ENCODE results near the gene SLC44A5. TPM values are rescaled to one million over a fixed set of nuclear protein-coding genes. Genes with fewer than 3 reads are reported as not detected.

SLC44A5 gene
- total and polyA plus RNA-seq, 2 donors (not counting 1 experiment from before 2014, with no cell fraction given), result 2.8 to 4.2 TPM

DNA sequence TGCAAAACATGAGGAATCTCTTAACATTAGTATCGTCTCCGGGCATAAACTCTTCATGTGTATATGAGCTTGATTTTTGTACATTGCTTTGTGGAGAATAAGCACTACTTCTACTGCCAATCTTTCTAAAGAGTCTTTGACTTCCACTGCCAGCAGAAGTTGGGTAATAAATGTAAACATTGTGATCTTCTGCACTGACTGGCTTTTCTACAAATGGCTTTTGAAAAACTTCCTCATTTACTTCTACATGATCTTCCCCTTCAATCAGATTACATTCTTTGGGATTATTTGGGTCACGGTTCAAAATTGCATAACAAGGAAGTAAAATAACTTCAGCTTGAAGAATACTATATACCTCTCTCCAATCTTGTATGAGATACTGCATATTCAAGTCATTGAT is 30.4 kb upstream of the SLC44A5 start:
- Mint-ChIP-seq H3K9me3 (ENCODE audit: insufficient read depth) (peaks cover 1% of the 10 kb centered on the region), H3K4me3 (no peak overlapping the region), H3K4me1 (no peaks in the 10 kb centered on the region), H3K27me3 (no peaks in the 10 kb centered on the region), H3K27ac (no peak overlapping the region)
- WGBS (ENCODE audit: insufficient coverage), result no CpG with 5 or more reads among the region's 3 CpGs
- CTCF ChIA-PET, result interaction anchor here (0.5 kb wide), 1 partner anchor 375 kb away, joined by 3 read pairs; no protein-coding TSS in a partner anchor
- no peaks in the 10 kb centered on the region for H3K9me3 ChIP-seq (ENCODE audit: control extremely low read depth in 1 of 3, control insufficient read depth in 2 of 3, insufficient read depth in 1 of 3, low read length in 2 of 3)
- H3K79me2 ChIP-seq (ENCODE audit: control insufficient read depth, insufficient read depth, low read length), result no peaks in the 10 kb centered on the region
- no peaks in the 10 kb centered on the region for H3K4me1 ChIP-seq (ENCODE audit: control insufficient read depth in 2 of 2, insufficient read depth in 2 of 2, low read length in 2 of 2)
- no peak overlapping the region for H3K4me3 ChIP-seq (ENCODE audit: control extremely low read depth in 1 of 5, extremely low read depth in 1 of 5, insufficient read depth in 1 of 5, low read depth in 2 of 5, low read length in 4 of 5)
- TF ChIP-seq, protein P1, sequence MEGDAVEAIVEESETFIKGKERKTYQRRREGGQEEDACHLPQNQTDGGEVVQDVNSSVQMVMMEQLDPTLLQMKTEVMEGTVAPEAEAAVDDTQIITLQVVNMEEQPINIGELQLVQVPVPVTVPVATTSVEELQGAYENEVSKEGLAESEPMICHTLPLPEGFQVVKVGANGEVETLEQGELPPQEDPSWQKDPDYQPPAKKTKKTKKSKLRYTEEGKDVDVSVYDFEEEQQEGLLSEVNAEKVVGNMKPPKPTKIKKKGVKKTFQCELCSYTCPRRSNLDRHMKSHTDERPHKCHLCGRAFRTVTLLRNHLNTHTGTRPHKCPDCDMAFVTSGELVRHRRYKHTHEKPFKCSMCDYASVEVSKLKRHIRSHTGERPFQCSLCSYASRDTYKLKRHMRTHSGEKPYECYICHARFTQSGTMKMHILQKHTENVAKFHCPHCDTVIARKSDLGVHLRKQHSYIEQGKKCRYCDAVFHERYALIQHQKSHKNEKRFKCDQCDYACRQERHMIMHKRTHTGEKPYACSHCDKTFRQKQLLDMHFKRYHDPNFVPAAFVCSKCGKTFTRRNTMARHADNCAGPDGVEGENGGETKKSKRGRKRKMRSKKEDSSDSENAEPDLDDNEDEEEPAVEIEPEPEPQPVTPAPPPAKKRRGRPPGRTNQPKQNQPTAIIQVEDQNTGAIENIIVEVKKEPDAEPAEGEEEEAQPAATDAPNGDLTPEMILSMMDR (IDR thresholded peaks at IDR 0.05), result no peak
- TF ChIP-seq EZH2 (IDR thresholded peaks at IDR 0.05; ENCODE audit: borderline replicate concordance, insufficient read depth, low read depth, low read length, poor library complexity, severe bottlenecking), result no peak
- no peak overlapping the region for H3K27ac ChIP-seq (ENCODE audit: low read length in 2 of 2)
- POLR2A ChIA-PET, result no interaction called here
- H3K27me3 ChIP-seq (replicated peaks in 1 of 4; ENCODE audit: control extremely low read depth in 1 of 4, control insufficient read depth in 3 of 4, insufficient read depth in 4 of 4, low read length in 3 of 4), result no peaks in the 10 kb centered on the region
- no peak overlapping the region for H3K9ac ChIP-seq (ENCODE audit: low read length)
- no peak for DNase-seq
- H4K20me1 ChIP-seq (ENCODE audit: control insufficient read depth, insufficient read depth, low read length, poor library complexity, severe bottlenecking), result no peaks in the 10 kb centered on the region
- no peak overlapping the region for H3K4me2 ChIP-seq (replicated peaks; ENCODE audit: low read depth, low read length, poor library complexity, severe bottlenecking)
- no peak for ATAC-seq (ENCODE audit: low read depth)
- no peak overlapping the region for H2AFZ ChIP-seq (ENCODE audit: insufficient read depth, low read depth, low read length, poor library complexity, severe bottlenecking)
- no peaks in the 10 kb centered on the region for H3K36me3 ChIP-seq (replicated peaks in 1 of 2; ENCODE audit: control extremely low read depth in 1 of 2, control insufficient read depth in 1 of 2, extremely low read depth in 1 of 2, insufficient read depth in 2 of 2, low read length in 1 of 2)
- intact Hi-C loops (cut with micrococcal nuclease), result no loop called here

DNA sequence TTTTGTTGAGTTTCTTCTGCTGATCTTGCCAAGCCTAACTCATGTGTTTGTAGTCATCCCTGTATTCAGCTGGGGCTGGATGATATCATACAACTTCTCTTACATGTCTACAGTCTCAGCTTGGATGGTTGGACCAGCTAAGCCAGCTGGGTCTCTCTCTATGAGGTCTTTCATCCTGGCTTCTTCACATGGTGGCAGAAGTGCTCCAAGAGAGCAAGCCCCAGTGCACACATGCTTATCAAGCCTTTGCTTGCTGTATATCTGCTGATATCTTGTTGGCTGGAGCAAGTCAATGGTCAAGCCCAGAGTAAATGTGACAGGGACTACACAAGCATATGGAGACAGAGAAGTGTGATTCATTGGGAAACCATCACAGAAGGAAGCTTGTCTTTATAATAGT is 29.2 kb upstream of the SLC44A5 start:
- Histone ChIP-seq H3K4me1 (ENCODE audit: control insufficient read depth in 2 of 2, insufficient read depth in 2 of 2, low read length in 2 of 2) (no peaks in the 10 kb centered on the region), H3K9me3 (ENCODE audit: control extremely low read depth in 1 of 3, control insufficient read depth in 2 of 3, insufficient read depth in 1 of 3, low read length in 2 of 3) (no peaks in the 10 kb centered on the region), H2AFZ (ENCODE audit: insufficient read depth, low read depth, low read length, poor library complexity, severe bottlenecking) (no peak overlapping the region), H3K27ac (ENCODE audit: low read length in 2 of 2) (no peak overlapping the region), H3K27me3 (replicated peaks in 1 of 4; ENCODE audit: control extremely low read depth in 1 of 4, control insufficient read depth in 3 of 4, insufficient read depth in 4 of 4, low read length in 3 of 4) (no peaks in the 10 kb centered on the region), H3K79me2 (ENCODE audit: control insufficient read depth, insufficient read depth, low read length) (no peaks in the 10 kb centered on the region), H3K4me2 (replicated peaks; ENCODE audit: low read depth, low read length, poor library complexity, severe bottlenecking) (no peak overlapping the region), H3K4me3 (ENCODE audit: control extremely low read depth in 1 of 5, extremely low read depth in 1 of 5, insufficient read depth in 1 of 5, low read depth in 2 of 5, low read length in 4 of 5) (no peak overlapping the region), H3K9ac (ENCODE audit: low read length) (no peak overlapping the region), H4K20me1 (ENCODE audit: control insufficient read depth, insufficient read depth, low read length, poor library complexity, severe bottlenecking) (no peaks in the 10 kb centered on the region), H3K36me3 (replicated peaks in 1 of 2; ENCODE audit: control extremely low read depth in 1 of 2, control insufficient read depth in 1 of 2, extremely low read depth in 1 of 2, insufficient read depth in 2 of 2, low read length in 1 of 2) (no peaks in the 10 kb centered on the region)
- POLR2A ChIA-PET, result no interaction called here
- Mint-ChIP-seq H3K27me3 (no peaks in the 10 kb centered on the region), H3K27ac (no peak overlapping the region), H3K9me3 (ENCODE audit: insufficient read depth) (no peaks in the 10 kb centered on the region), H3K4me3 (no peak overlapping the region), H3K4me1 (no peaks in the 10 kb centered on the region)
- DNase-seq (no peak), ATAC-seq (ENCODE audit: low read depth) (no peak)
- TF ChIP-seq EZH2 (IDR thresholded peaks at IDR 0.05; ENCODE audit: borderline replicate concordance, insufficient read depth, low read depth, low read length, poor library complexity, severe bottlenecking), result no peak
- TF ChIP-seq, protein P1 (IDR thresholded peaks at IDR 0.05), result no peak
- intact Hi-C loops (cut with micrococcal nuclease), result no loop called here
- CTCF ChIA-PET, result interaction anchor here (0.9 kb wide), 1 partner anchor 9 kb away, joined by 3 read pairs; no protein-coding TSS in a partner anchor
